Activated CD4-positive, alpha-beta T cell treated with anti-CD3 and anti-CD28 coated beads, Interleukin-2, amount 50 U/mL, for 4 hours (primary cell): ENCODE measurements around the gene CLDN6.

ENCODE experiments used
- DNase-seq, 2 experiments: peaks; one replicate each; pipeline ENCODE4 v3.0.0-alpha.2; 2020

The CLDN6 gene

GRCh38 chr16:3026609-3027488 lies 8.9 kb upstream of the CLDN6 start:
- no peak for DNase-seq

GRCh38 chr16:3026003-3026378 lies 8.0 kb upstream of the CLDN6 start:
- no peak for DNase-seq

- no peak for DNase-seq
Measured at GRCh38 chr16:3025032-3026002, 7.3 kb upstream of the CLDN6 start.

- peak; percentile 95 to 96 for DNase-seq
Measured at GRCh38 chr16:3023669-3024478, 5.9 kb upstream of the CLDN6 start, which contains the start of the genes HCFC1R1 and THOC6. HCFC1R1 (minus strand) TSS chr16:3023942; CDS start chr16:3023941, 1 bp downstream. THOC6 (plus strand) TSS chr16:3024035; CDS start chr16:3024327, 292 bp downstream.

GRCh38 chr16:3023415-3023668 lies 5.4 kb upstream of the CLDN6 start:
- DNase-seq, result no peak

- no peak for DNase-seq
Measured at GRCh38 chr16:3022684-3023414, 4.9 kb upstream of the CLDN6 start.

- peak; percentile 94 for DNase-seq
Measured at GRCh38 chr16:3022208-3022683, 4.3 kb upstream of the CLDN6 start.

GRCh38 chr16:3021449-3022207 lies 3.6 kb upstream of the CLDN6 start:
- DNase-seq, result peak; percentile 89 to 91

GRCh38 chr16:3020604-3021448 lies 2.8 kb upstream of the CLDN6 start:
- DNase-seq, result peak; percentile 63 to 69

- DNase-seq, result peak in 1 of 2 experiments; percentile 34
Measured at GRCh38 chr16:3020247-3020603, 2.2 kb upstream of the CLDN6 start, which contains the start of gene TNFRSF12A. TNFRSF12A (plus strand) TSS chr16:3020368; CDS start chr16:3020398, 30 bp downstream.

GRCh38 chr16:3019594-3020246 lies 1.7 kb upstream of the CLDN6 start:
- DNase-seq, result no peak

- no peak for DNase-seq
Measured at GRCh38 chr16:3017344-3017743, 639 bp downstream of the CLDN6 start.

GRCh38 chr16:3015865-3016521 lies 2.0 kb downstream of the CLDN6 start:
- no peak for DNase-seq

GRCh38 chr16:3014971-3015370 lies 3.0 kb downstream of the CLDN6 start:
- DNase-seq, result no peak

- DNase-seq, result no peak
Measured at GRCh38 chr16:3013998-3014690, 3.8 kb downstream of the CLDN6 start.

- DNase-seq, result no peak
Measured at GRCh38 chr16:3013491-3013951, 4.5 kb downstream of the CLDN6 start.

GRCh38 chr16:3012828-3013420 lies 5.1 kb downstream of the CLDN6 start, which contains the start of gene CLDN9:
CLDN9 (plus strand) TSS chr16:3012923; CDS start chr16:3013363, 440 bp downstream.
- no peak for DNase-seq

- DNase-seq, result no peak
Measured at GRCh38 chr16:3012246-3012645, 5.7 kb downstream of the CLDN6 start.
